Measurements from ENCODE around the gene EN2. TPM values are rescaled to one million over a fixed set of nuclear protein-coding genes. Genes with fewer than 3 reads are reported as not detected.

EN2 gene
- total and polyA plus RNA-seq, 2 donors (not counting 1 experiment from before 2014, with no cell fraction given): not detected

- Histone ChIP-seq H3K4me3 (ENCODE audit: control extremely low read depth in 1 of 5, extremely low read depth in 1 of 5, insufficient read depth in 1 of 5, low read depth in 2 of 5, low read length in 4 of 5) (no peak overlapping the region), H2AFZ (ENCODE audit: insufficient read depth, low read depth, low read length, poor library complexity, severe bottlenecking) (no peak overlapping the region), H3K9ac (ENCODE audit: low read length) (no peak overlapping the region), H3K4me1 (ENCODE audit: control insufficient read depth in 2 of 2, insufficient read depth in 2 of 2, low read length in 2 of 2) (peaks cover 22 to 31% of the 10 kb centered on the region in 2 donors), H3K9me3 (ENCODE audit: control extremely low read depth in 1 of 3, control insufficient read depth in 2 of 3, insufficient read depth in 1 of 3, low read length in 2 of 3) (peaks cover 0 to 13% (median 0%) of the 10 kb centered on the region in 3 donors), H3K36me3 (replicated peaks in 1 of 2; ENCODE audit: control extremely low read depth in 1 of 2, control insufficient read depth in 1 of 2, extremely low read depth in 1 of 2, insufficient read depth in 2 of 2, low read length in 1 of 2) (no peaks in the 10 kb centered on the region), H4K20me1 (ENCODE audit: control insufficient read depth, insufficient read depth, low read length, poor library complexity, severe bottlenecking) (no peaks in the 10 kb centered on the region), H3K4me2 (replicated peaks; ENCODE audit: low read depth, low read length, poor library complexity, severe bottlenecking) (no peak overlapping the region), H3K27ac (ENCODE audit: low read length in 2 of 2) (no peak overlapping the region), H3K79me2 (ENCODE audit: control insufficient read depth, insufficient read depth, low read length) (no peaks in the 10 kb centered on the region), H3K27me3 (replicated peaks in 1 of 4; ENCODE audit: control extremely low read depth in 1 of 4, control insufficient read depth in 3 of 4, insufficient read depth in 4 of 4, low read length in 3 of 4) (peaks cover 0 to 57% (median 33%) of the 10 kb centered on the region in 4 experiments)
- DNase-seq: no peak
- H3K27me3 Mint-ChIP-seq: peaks cover 65% of the 10 kb centered on the region
- no CpG with 5 or more reads among the region's 2 CpGs for WGBS (ENCODE audit: insufficient coverage)
- H3K4me3 Mint-ChIP-seq: no peak overlapping the region
- no peaks in the 10 kb centered on the region for H3K9me3 Mint-ChIP-seq (ENCODE audit: insufficient read depth)
- TF ChIP-seq EZH2 (IDR thresholded peaks at IDR 0.05; ENCODE audit: borderline replicate concordance, insufficient read depth, low read depth, low read length, poor library complexity, severe bottlenecking) (no peak), CTCF (IDR thresholded peaks at IDR 0.05) (no peak)
- H3K27ac Mint-ChIP-seq: no peak overlapping the region
- intact Hi-C loops (cut with micrococcal nuclease): no loop called here
- no peak for ATAC-seq (ENCODE audit: low read depth)
- ChIA-PET CTCF (interaction anchor here (1.2 kb wide), 1 partner anchor 68 kb away, joined by 3 read pairs; no protein-coding TSS in a partner anchor), POLR2A (no interaction called here)
- H3K4me1 Mint-ChIP-seq: peaks cover 11% of the 10 kb centered on the region
These were observed 10.3 kb upstream of the EN2 start for GRCh38 chr7:155447603-155448002.

- 8% methylated on average over 35 of the region's 35 CpGs for WGBS (ENCODE audit: insufficient coverage)
- Histone ChIP-seq H2AFZ (ENCODE audit: insufficient read depth, low read depth, low read length, poor library complexity, severe bottlenecking) (peak overlapping the region; percentile 10), H3K9ac (ENCODE audit: low read length) (no peak overlapping the region), H3K27me3 (replicated peaks in 1 of 4; ENCODE audit: control extremely low read depth in 1 of 4, control insufficient read depth in 3 of 4, insufficient read depth in 4 of 4, low read length in 3 of 4) (peaks cover 0 to 62% (median 41%) of the 10 kb centered on the region in 4 experiments), H3K36me3 (replicated peaks in 1 of 2; ENCODE audit: control extremely low read depth in 1 of 2, control insufficient read depth in 1 of 2, extremely low read depth in 1 of 2, insufficient read depth in 2 of 2, low read length in 1 of 2) (no peaks in the 10 kb centered on the region), H4K20me1 (ENCODE audit: control insufficient read depth, insufficient read depth, low read length, poor library complexity, severe bottlenecking) (no peaks in the 10 kb centered on the region), H3K79me2 (ENCODE audit: control insufficient read depth, insufficient read depth, low read length) (no peaks in the 10 kb centered on the region), H3K27ac (ENCODE audit: low read length in 2 of 2) (no peak overlapping the region), H3K4me2 (replicated peaks; ENCODE audit: low read depth, low read length, poor library complexity, severe bottlenecking) (peak overlapping the region; percentile 30), H3K4me1 (ENCODE audit: control insufficient read depth in 2 of 2, insufficient read depth in 2 of 2, low read length in 2 of 2) (peaks cover 22 to 38% of the 10 kb centered on the region in 2 donors), H3K9me3 (ENCODE audit: control extremely low read depth in 1 of 3, control insufficient read depth in 2 of 3, insufficient read depth in 1 of 3, low read length in 2 of 3) (peaks cover 0 to 20% (median 0%) of the 10 kb centered on the region in 3 donors), H3K4me3 (ENCODE audit: control extremely low read depth in 1 of 5, extremely low read depth in 1 of 5, insufficient read depth in 1 of 5, low read depth in 2 of 5, low read length in 4 of 5) (no peak overlapping the region)
- no peak for TF ChIP-seq CTCF (IDR thresholded peaks at IDR 0.05)
- no peak for TF ChIP-seq EZH2 (IDR thresholded peaks at IDR 0.05; ENCODE audit: borderline replicate concordance, insufficient read depth, low read depth, low read length, poor library complexity, severe bottlenecking)
- Mint-ChIP-seq H3K9me3 (ENCODE audit: insufficient read depth) (no peaks in the 10 kb centered on the region), H3K4me3 (no peak overlapping the region), H3K27ac (no peak overlapping the region), H3K4me1 (peaks cover 11% of the 10 kb centered on the region), H3K27me3 (peaks cover 64% of the 10 kb centered on the region)
- ATAC-seq (ENCODE audit: low read depth) (no peak), DNase-seq (peak; percentile 15)
- intact Hi-C loops (cut with micrococcal nuclease): no loop called here
- POLR2A ChIA-PET: no interaction called here
- CTCF ChIA-PET: no interaction called here
These were observed 9.3 kb upstream of the EN2 start for GRCh38 chr7:155448632-155449007.
